ENCODE data around the gene NAALADL2.

DNA sequence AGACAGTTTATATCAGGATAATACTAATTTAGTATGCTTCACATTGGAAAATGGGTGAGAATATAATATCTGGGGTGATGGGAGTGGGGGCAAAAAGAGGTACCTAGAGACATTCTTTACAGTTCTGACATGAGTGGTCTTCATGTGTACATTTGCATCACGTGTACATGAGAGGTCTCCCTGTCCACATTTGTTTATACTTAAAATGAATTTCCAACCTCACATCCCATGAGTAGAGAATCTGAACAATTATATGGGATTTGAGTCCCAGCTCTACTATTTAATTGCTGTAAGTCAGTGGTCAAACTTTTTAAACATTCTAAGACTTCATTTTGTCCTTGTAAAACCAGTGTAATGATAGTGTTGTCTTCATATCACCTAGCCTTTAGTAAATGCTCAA is 408.4 kb downstream of the NAALADL2 start:
- TF ChIP-seq EP300 (IDR thresholded peaks at IDR 0.05; ENCODE audit: borderline replicate concordance in 1 of 2, low read depth in 2 of 2, low read length in 2 of 2) (no peak), CTCF (IDR thresholded peaks at IDR 0.05; ENCODE audit: control extremely low read depth in 1 of 3, insufficient read depth in 1 of 3, low read depth in 1 of 3, low read length in 3 of 3) (no peak)
